Measurements from ENCODE around the gene ARID4B.

GRCh38 chr1:235156740-235157139, 171.2 kb downstream of the ARID4B start:
- TF ChIP-seq POLR2A (IDR thresholded peaks at IDR 0.05; ENCODE audit: borderline replicate concordance, extremely low read depth, insufficient read depth, insufficient read length) (no peak), ZFX (IDR thresholded peaks at IDR 0.05) (no peak), POLR2AphosphoS5 (IDR thresholded peaks at IDR 0.05; ENCODE audit: low read depth, low read length) (no peak), JUND (IDR thresholded peaks at IDR 0.05) (no peak), CTCF (IDR thresholded peaks at IDR 0.05 in 2 of 3, conservative IDR thresholded peaks at IDR 0.05 in 1 of 3; ENCODE audit: borderline replicate concordance in 1 of 3, insufficient read depth in 1 of 3, low read depth in 2 of 3, low read length in 2 of 3) (no peak)
